ENCODE results near the gene MRPL27.

DNA sequence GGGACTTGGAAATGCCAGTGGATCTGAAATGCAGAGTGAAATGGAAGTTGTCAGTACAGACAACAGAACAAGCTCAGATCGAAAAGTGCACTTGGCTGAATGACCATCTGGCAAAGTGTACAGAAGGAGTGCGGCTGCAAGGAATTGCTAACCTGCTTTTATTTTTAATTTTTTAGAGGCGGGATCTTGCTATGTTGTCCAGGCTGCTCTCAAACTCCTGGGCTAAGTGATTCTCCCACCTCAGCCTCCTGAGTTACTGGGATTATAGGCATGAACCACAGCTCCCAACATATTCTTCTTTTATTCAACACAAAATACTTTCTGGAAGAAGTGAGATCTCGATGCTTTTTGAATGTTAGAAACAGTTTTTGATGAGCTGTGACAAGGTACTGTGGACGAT, 20.7 kb upstream of the MRPL27 start:
- TF ChIP-seq, protein P1, sequence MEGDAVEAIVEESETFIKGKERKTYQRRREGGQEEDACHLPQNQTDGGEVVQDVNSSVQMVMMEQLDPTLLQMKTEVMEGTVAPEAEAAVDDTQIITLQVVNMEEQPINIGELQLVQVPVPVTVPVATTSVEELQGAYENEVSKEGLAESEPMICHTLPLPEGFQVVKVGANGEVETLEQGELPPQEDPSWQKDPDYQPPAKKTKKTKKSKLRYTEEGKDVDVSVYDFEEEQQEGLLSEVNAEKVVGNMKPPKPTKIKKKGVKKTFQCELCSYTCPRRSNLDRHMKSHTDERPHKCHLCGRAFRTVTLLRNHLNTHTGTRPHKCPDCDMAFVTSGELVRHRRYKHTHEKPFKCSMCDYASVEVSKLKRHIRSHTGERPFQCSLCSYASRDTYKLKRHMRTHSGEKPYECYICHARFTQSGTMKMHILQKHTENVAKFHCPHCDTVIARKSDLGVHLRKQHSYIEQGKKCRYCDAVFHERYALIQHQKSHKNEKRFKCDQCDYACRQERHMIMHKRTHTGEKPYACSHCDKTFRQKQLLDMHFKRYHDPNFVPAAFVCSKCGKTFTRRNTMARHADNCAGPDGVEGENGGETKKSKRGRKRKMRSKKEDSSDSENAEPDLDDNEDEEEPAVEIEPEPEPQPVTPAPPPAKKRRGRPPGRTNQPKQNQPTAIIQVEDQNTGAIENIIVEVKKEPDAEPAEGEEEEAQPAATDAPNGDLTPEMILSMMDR (conservative IDR thresholded peaks at IDR 0.05; ENCODE audit: low read depth, low read length): no peak
- TF ChIP-seq MXI1 (IDR thresholded peaks at IDR 0.05; ENCODE audit: borderline replicate concordance, low read depth, low read length) (no peak), POLR2A (IDR thresholded peaks at IDR 0.05; ENCODE audit: low read depth, low read length) (no peak), CEBPB (IDR thresholded peaks at IDR 0.05; ENCODE audit: low read depth, low read length) (no peak), RAD21 (IDR thresholded peaks at IDR 0.05; ENCODE audit: low read length) (no peak), RFX5 (IDR thresholded peaks at IDR 0.05; ENCODE audit: low read depth, low read length) (no peak), MAZ (IDR thresholded peaks at IDR 0.05; ENCODE audit: borderline replicate concordance, low read depth, low read length) (no peak), SMC3 (IDR thresholded peaks at IDR 0.05; ENCODE audit: low read depth, low read length) (no peak), MAFK (IDR thresholded peaks at IDR 0.05; ENCODE audit: low read depth, low read length) (no peak), BHLHE40 (IDR thresholded peaks at IDR 0.05; ENCODE audit: low read depth, low read length) (no peak), CHD1 (IDR thresholded peaks at IDR 0.05; ENCODE audit: low read depth, low read length) (no peak), RCOR1 (IDR thresholded peaks at IDR 0.05; ENCODE audit: insufficient replicate concordance, low read length) (no peak)
- TF ChIP-seq, protein P2, sequence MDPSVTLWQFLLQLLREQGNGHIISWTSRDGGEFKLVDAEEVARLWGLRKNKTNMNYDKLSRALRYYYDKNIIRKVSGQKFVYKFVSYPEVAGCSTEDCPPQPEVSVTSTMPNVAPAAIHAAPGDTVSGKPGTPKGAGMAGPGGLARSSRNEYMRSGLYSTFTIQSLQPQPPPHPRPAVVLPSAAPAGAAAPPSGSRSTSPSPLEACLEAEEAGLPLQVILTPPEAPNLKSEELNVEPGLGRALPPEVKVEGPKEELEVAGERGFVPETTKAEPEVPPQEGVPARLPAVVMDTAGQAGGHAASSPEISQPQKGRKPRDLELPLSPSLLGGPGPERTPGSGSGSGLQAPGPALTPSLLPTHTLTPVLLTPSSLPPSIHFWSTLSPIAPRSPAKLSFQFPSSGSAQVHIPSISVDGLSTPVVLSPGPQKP (IDR thresholded peaks at IDR 0.05; ENCODE audit: borderline replicate concordance, low read depth, low read length): no peak
- TF ChIP-seq, protein P3, sequence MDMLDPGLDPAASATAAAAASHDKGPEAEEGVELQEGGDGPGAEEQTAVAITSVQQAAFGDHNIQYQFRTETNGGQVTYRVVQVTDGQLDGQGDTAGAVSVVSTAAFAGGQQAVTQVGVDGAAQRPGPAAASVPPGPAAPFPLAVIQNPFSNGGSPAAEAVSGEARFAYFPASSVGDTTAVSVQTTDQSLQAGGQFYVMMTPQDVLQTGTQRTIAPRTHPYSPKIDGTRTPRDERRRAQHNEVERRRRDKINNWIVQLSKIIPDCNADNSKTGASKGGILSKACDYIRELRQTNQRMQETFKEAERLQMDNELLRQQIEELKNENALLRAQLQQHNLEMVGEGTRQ (IDR thresholded peaks at IDR 0.05; ENCODE audit: low read depth, low read length): no peak
